Right lobe of liver (tissue), 4 donors: ENCODE data around the gene PARVB.

Experiments
- CTCF ChIP-seq, 4 donors: fragments of 200-600 bp in 3 of 4; fragments of 450-650 bp in 1 of 4; IDR thresholded peaks; one replicate each; pipeline versions ENCODE4 v1.5.1 to v1.8.0; 2016 to 2022; ENCODE audit warnings: antibody characterized with exemption in 4 of 4, mild to moderate bottlenecking in 2 of 4
- POLR2A ChIP-seq: fragments of 450-650 bp; IDR thresholded peaks from one replicate; pipeline ENCODE4 v1.6.1; 2017; ENCODE audit warnings: antibody characterized with exemption, mild to moderate bottlenecking
- donor health status: DM: no; HTN: no; CAD: no.
- donor health status: DM: no; HTN: no; CAD: no.
- donor health status: DM: no; HTN: yes; CAD: no.

- TF ChIP-seq CTCF (IDR thresholded peaks at IDR 0.05) (no peak), POLR2A (no peak)
These were observed 137.6 kb downstream of the PARVB start for GRCh38 chr22:44161673-44162072.
